Measurements from ENCODE around the gene EDIL3. TPM values are rescaled to one million over a fixed set of nuclear protein-coding genes. Genes with fewer than 3 reads are reported as not detected.

Gene EDIL3, protein sequence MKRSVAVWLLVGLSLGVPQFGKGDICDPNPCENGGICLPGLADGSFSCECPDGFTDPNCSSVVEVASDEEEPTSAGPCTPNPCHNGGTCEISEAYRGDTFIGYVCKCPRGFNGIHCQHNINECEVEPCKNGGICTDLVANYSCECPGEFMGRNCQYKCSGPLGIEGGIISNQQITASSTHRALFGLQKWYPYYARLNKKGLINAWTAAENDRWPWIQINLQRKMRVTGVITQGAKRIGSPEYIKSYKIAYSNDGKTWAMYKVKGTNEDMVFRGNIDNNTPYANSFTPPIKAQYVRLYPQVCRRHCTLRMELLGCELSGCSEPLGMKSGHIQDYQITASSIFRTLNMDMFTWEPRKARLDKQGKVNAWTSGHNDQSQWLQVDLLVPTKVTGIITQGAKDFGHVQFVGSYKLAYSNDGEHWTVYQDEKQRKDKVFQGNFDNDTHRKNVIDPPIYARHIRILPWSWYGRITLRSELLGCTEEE
- polyA plus RNA-seq (2013, experiment 1 of 2): 166 TPM
- polyA plus RNA-seq (2013, experiment 2 of 2): 180 TPM

DNA sequence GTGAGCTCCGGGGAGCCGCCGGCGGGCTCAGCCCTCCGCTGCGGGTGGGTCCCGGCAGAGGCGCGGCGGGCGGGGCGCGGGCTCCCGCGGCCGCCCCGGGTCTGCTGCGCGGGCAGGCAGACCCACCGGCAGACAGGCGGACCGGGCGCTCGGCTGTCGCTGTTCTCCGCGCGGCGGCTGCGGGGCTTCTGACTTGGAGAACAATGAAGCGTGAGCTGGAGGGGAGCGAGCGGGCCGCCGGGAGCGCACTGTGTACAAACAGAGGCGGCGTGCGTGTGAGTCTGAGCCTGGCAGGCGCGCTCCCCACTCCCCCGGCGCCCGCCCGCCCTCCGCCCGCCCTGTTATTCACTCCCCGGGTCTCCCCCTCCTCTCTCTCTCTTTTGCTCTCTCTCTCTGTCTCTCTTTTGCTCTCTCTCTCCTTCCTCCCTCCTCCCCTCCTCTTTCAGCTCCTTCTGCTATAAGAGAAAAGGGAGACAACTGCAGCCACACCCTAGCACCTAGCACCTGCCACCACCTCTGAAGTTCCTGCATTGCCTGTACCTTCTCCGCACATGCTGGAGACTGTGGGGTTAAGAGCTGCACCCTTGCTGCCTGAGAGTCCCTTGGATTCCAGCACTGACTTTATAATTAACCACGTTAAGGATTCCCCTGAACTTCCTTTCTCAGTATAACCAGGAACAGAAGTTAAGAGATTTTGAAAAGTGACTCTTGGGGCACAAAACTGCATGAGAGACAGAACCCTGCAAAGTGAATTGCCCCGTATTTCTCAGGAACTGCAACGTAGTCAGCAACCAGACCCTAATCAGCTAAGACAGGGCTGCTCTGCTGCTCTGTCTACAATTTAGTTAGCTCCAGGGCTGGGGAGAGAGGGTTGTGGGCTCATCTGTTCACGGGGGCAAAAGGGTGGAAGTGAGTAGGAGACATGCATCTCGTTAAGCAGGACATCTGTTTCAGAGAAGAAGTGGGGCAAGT, at the start of gene EDIL3:
EDIL3 (minus strand) TSS at position 277 of the 972 bp plus-strand sequence. CDS start 506 bp downstream, outside the sequence.
- Histone ChIP-seq H3K27me3 (ENCODE audit: control insufficient read depth in 1 of 2, insufficient read depth in 1 of 2, low read length in 2 of 2) (peaks cover 0 to 8% of the 10 kb centered on the region in 2 experiments), H2BK120ac (ENCODE audit: low read depth, low read length) (peak within 1 kb of the TSS; percentile 54), H2AK5ac (ENCODE audit: low read length, severe bottlenecking) (peak within 1 kb of the TSS; percentile 31), H2BK5ac (ENCODE audit: low read depth, low read length, poor library complexity, severe bottlenecking) (peak within 1 kb of the TSS; percentile 96), H3K4me3 (ENCODE audit: insufficient read depth in 1 of 2, low read depth in 1 of 2, low read length in 2 of 2) (peak within 1 kb of the TSS; percentile 88 to 98), H2BK15ac (ENCODE audit: low read depth, poor library complexity, severe bottlenecking) (peak within 1 kb of the TSS; percentile 69), H3K4me2 (ENCODE audit: low read length, poor library complexity, severe bottlenecking) (peak within 1 kb of the TSS; percentile 84), H3K14ac (ENCODE audit: low read length in 2 of 2) (peak within 1 kb of the TSS; percentile 80 to 96), H3K23ac (ENCODE audit: low read length in 2 of 2) (peak within 1 kb of the TSS in 1 of 2 experiments; percentile 86), H3K27ac (ENCODE audit: low read length, poor library complexity, severe bottlenecking) (peak within 1 kb of the TSS; percentile 92), H4K8ac (ENCODE audit: low read length) (peak within 1 kb of the TSS; percentile 94), H4K91ac (ENCODE audit: low read length) (peak within 1 kb of the TSS; percentile 95), H3K9me3 (ENCODE audit: control insufficient read depth, low read length) (no peaks in the 10 kb centered on the region), H3K18ac (ENCODE audit: low read depth in 1 of 2, low read length in 2 of 2) (peak within 1 kb of the TSS; percentile 94 to 95), H3K4me1 (ENCODE audit: control insufficient read depth, insufficient read depth, low read depth, low read length) (no peaks in the 10 kb centered on the region), H3K36me3 (ENCODE audit: control insufficient read depth in 1 of 2, insufficient read depth in 2 of 2, low read depth in 1 of 2, low read length in 2 of 2) (no peaks in the 10 kb centered on the region), H2AFZ (ENCODE audit: low read depth, low read length) (peak within 1 kb of the TSS; percentile 78), H3K79me1 (replicated peaks; ENCODE audit: low read length, poor library complexity, severe bottlenecking) (peaks cover 4% of the 10 kb centered on the region), H3K4ac (ENCODE audit: low read depth in 1 of 2, low read length in 2 of 2) (peak within 1 kb of the TSS; percentile 51 to 62), H3K9ac (ENCODE audit: low read length) (peak within 1 kb of the TSS; percentile 88), H2BK12ac (ENCODE audit: low read length in 2 of 2) (peak within 1 kb of the TSS in 1 of 2 experiments; percentile 93)
- DNase-seq: peak; percentile 76
- WGBS: 2% methylated on average over 21 of the region's 54 CpGs

DNA sequence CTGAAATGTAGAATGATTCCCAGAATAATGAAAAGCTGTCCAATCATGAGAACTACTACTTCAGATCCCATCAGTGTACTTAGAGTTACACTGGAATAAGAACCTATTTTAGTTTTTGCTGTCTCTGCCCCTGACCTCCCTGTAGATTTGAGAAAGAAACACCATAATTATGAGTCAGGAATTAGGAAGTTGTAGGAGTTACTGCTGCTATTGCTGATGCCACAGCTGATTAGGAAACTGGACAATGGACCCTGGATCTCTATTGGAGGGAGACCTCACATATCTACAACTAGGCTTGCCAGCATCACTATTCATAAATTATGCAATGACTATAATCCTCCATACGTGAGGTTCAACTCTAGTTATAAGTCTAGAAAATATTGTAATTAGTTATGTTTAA, 48.8 kb upstream of the EDIL3 start:
- no peak overlapping the region for H4K8ac ChIP-seq (ENCODE audit: low read length)
- H2BK12ac ChIP-seq (ENCODE audit: low read length in 2 of 2): no peak overlapping the region
- no peak overlapping the region for H2AFZ ChIP-seq (ENCODE audit: low read depth, low read length)
- H2AK5ac ChIP-seq (ENCODE audit: low read length, severe bottlenecking): no peak overlapping the region
- no CpG with 5 or more reads among the region's 1 CpG for WGBS
- no peak overlapping the region for H3K23ac ChIP-seq (ENCODE audit: low read length in 2 of 2)
- no peak overlapping the region for H3K14ac ChIP-seq (ENCODE audit: low read length in 2 of 2)
- no peak overlapping the region for H2BK5ac ChIP-seq (ENCODE audit: low read depth, low read length, poor library complexity, severe bottlenecking)
- H3K79me1 ChIP-seq (replicated peaks; ENCODE audit: low read length, poor library complexity, severe bottlenecking): peaks cover 2% of the 10 kb centered on the region
- H3K4ac ChIP-seq (ENCODE audit: low read depth in 1 of 2, low read length in 2 of 2): no peak overlapping the region
- no peaks in the 10 kb centered on the region for H3K36me3 ChIP-seq (ENCODE audit: control insufficient read depth in 1 of 2, insufficient read depth in 2 of 2, low read depth in 1 of 2, low read length in 2 of 2)
- H3K4me3 ChIP-seq (ENCODE audit: insufficient read depth in 1 of 2, low read depth in 1 of 2, low read length in 2 of 2): no peak overlapping the region
- no peaks in the 10 kb centered on the region for H3K4me1 ChIP-seq (ENCODE audit: control insufficient read depth, insufficient read depth, low read depth, low read length)
- no peak overlapping the region for H2BK120ac ChIP-seq (ENCODE audit: low read depth, low read length)
- H3K27ac ChIP-seq (ENCODE audit: low read length, poor library complexity, severe bottlenecking): no peak overlapping the region
- DNase-seq: peak; percentile 18
- H3K9me3 ChIP-seq (ENCODE audit: control insufficient read depth, low read length): no peaks in the 10 kb centered on the region
- H4K91ac ChIP-seq (ENCODE audit: low read length): no peak overlapping the region
- H3K9ac ChIP-seq (ENCODE audit: low read length): no peak overlapping the region
- H2BK15ac ChIP-seq (ENCODE audit: low read depth, poor library complexity, severe bottlenecking): no peak overlapping the region
- H3K4me2 ChIP-seq (ENCODE audit: low read length, poor library complexity, severe bottlenecking): no peak overlapping the region
- no peak overlapping the region for H3K18ac ChIP-seq (ENCODE audit: low read depth in 1 of 2, low read length in 2 of 2)
- no peaks in the 10 kb centered on the region for H3K27me3 ChIP-seq (ENCODE audit: control insufficient read depth in 1 of 2, insufficient read depth in 1 of 2, low read length in 2 of 2)

DNA sequence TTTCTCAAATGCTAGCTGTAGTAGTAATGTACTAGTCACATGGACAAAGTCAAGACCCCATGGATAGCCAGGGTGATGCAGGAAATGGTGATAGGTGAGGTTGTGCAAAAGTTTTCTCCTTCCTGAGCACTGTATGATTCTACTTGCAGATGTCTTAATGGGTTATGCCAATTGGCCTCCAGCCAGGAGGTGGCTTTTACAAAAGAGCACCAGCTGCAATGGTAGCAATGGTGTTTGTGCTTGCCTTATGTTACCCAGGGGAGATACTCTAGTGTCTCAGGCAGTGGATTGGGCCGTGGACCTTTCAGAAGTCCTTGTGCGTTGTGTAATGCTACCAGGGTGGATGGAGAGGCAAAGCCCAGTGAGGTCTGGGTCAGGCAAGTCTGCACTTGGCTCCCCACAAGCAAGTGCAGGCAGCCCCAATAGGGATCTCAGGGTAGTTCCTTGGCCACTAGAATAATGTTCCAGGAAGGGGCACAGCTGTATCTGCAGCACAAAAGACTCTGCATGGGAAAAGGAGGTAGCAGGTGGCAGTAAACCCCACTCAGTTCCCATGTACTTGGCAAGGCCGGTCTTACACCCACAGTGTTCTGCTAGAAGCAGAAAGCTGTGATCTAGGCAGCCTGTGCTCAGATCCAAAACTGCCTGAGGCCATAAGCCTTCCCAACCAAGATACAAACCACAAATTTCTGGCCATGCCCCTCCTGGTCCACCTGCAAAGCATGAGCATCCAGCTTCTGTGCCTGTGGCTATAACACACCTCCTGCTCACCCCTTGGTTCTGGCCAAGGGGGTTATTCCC, 46.4 kb upstream of the EDIL3 start:
- Histone ChIP-seq H4K8ac (ENCODE audit: low read length) (no peak overlapping the region), H3K4ac (ENCODE audit: low read depth in 1 of 2, low read length in 2 of 2) (no peak overlapping the region), H3K27me3 (ENCODE audit: control insufficient read depth in 1 of 2, insufficient read depth in 1 of 2, low read length in 2 of 2) (no peaks in the 10 kb centered on the region), H3K4me1 (ENCODE audit: control insufficient read depth, insufficient read depth, low read depth, low read length) (no peaks in the 10 kb centered on the region), H3K79me1 (replicated peaks; ENCODE audit: low read length, poor library complexity, severe bottlenecking) (peaks cover 2% of the 10 kb centered on the region), H3K36me3 (ENCODE audit: control insufficient read depth in 1 of 2, insufficient read depth in 2 of 2, low read depth in 1 of 2, low read length in 2 of 2) (no peaks in the 10 kb centered on the region), H3K14ac (ENCODE audit: low read length in 2 of 2) (no peak overlapping the region), H3K9ac (ENCODE audit: low read length) (no peak overlapping the region), H3K4me3 (ENCODE audit: insufficient read depth in 1 of 2, low read depth in 1 of 2, low read length in 2 of 2) (no peak overlapping the region), H3K9me3 (ENCODE audit: control insufficient read depth, low read length) (no peaks in the 10 kb centered on the region), H2BK5ac (ENCODE audit: low read depth, low read length, poor library complexity, severe bottlenecking) (no peak overlapping the region), H3K23ac (ENCODE audit: low read length in 2 of 2) (no peak overlapping the region), H2AK5ac (ENCODE audit: low read length, severe bottlenecking) (no peak overlapping the region), H2BK120ac (ENCODE audit: low read depth, low read length) (no peak overlapping the region), H3K27ac (ENCODE audit: low read length, poor library complexity, severe bottlenecking) (no peak overlapping the region), H2BK15ac (ENCODE audit: low read depth, poor library complexity, severe bottlenecking) (no peak overlapping the region), H2AFZ (ENCODE audit: low read depth, low read length) (no peak overlapping the region), H3K18ac (ENCODE audit: low read depth in 1 of 2, low read length in 2 of 2) (no peak overlapping the region), H2BK12ac (ENCODE audit: low read length in 2 of 2) (no peak overlapping the region), H4K91ac (ENCODE audit: low read length) (no peak overlapping the region), H3K4me2 (ENCODE audit: low read length, poor library complexity, severe bottlenecking) (no peak overlapping the region)
- no peak for DNase-seq
- WGBS: 88% methylated on average over 3 of the region's 3 CpGs
